Upper lobe of left lung (tissue), 4 donors: ENCODE results near the gene IQCN.

Experiments
- CTCF ChIP-seq, 6 experiments: fragments of 450-650 bp in 4 of 6; fragments of 200-600 bp in 2 of 6; sonication (generic) in 2 of 6; IDR thresholded peaks; one replicate each; pipeline ENCODE4 v1.5.1; 2016 to 2019; ENCODE audit warnings: antibody characterized with exemption in 6 of 6
- EP300 ChIP-seq, 4 donors: sonication (generic); formaldehyde crosslinking; IDR thresholded peaks; one replicate each; pipeline ENCODE4 v1.5.1; 2017; ENCODE audit warnings: antibody characterized with exemption in 4 of 4, control low read depth in 2 of 4
- POLR2A ChIP-seq, 4 donors: fragments of 450-650 bp; IDR thresholded peaks; one replicate each; pipeline ENCODE4 v1.5.1; 2016 to 2017; ENCODE audit warnings: antibody characterized with exemption in 4 of 4, mild to moderate bottlenecking in 2 of 4
- POLR2AphosphoS5 ChIP-seq, 2 donors: sonication (generic); formaldehyde crosslinking; IDR thresholded peaks; one replicate each; pipeline ENCODE4 v1.5.1; 2017; ENCODE audit warnings: antibody characterized with exemption in 2 of 2

DNA sequence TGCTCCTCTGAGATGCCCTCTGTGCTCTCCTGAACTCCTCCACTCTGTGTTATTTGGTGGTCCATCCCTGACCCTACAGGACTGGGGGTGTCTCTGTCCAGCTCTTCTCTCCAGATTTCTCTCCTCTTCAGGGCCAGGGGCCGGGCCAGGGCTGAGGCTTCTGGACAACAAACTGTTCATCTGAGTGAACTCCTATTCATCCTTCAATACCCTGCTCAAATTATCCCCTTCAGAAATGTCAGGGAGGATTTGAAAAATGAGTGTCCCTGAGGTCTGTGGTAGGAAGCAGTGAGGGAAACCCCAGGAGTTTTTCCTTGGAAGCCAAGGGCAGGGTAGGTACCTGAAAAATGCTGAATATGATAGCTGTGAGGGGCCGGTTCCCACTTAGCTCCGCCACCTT is 55.7 kb downstream of the IQCN start:
- no peak for TF ChIP-seq CTCF (IDR thresholded peaks at IDR 0.05)
- TF ChIP-seq POLR2AphosphoS5 (IDR thresholded peaks at IDR 0.05), result no peak
- no peak for TF ChIP-seq POLR2A (IDR thresholded peaks at IDR 0.05)
- no peak for TF ChIP-seq EP300 (IDR thresholded peaks at IDR 0.05)
